H7 (cell line): ENCODE data around the gene CCDC187. TPM values are rescaled to one million over a fixed set of nuclear protein-coding genes. Genes with fewer than 3 reads are reported as not detected.

Experiments used
- DNase-seq: peaks from one replicate; pipeline ENCODE4 v3.0.0; 2012
- H3K27me3 ChIP-seq: 2 replicates; pipeline ENCODE4 v1.6.0; 2011; ENCODE audit warnings: mild to moderate bottlenecking, low read length; ENCODE audit not compliant: control insufficient read depth, insufficient read depth
- H3K36me3 ChIP-seq: replicated peaks from 2 replicates; pipeline ENCODE4 v1.5.1; 2011; ENCODE audit warnings: low read length; ENCODE audit not compliant: control insufficient read depth, insufficient read depth
- H3K4me3 ChIP-seq: 2 replicates; pipeline ENCODE4 v1.5.1; 2011; ENCODE audit warnings: low read depth, mild to moderate bottlenecking, control low read depth, low read length, moderate library complexity; ENCODE audit not compliant: insufficient read depth
- total RNA-seq: library from RNA; depleted of rRNA; stranded (reverse); fragments of >200 nt; shearing (Covaris generic); gene quantifications from 2 replicates; pipeline ENCODE4 v1.2.3, GENCODE V29; 2014

CCDC187 gene
- total RNA-seq, 1 experiment from 2014 or later = not detected

DNA sequence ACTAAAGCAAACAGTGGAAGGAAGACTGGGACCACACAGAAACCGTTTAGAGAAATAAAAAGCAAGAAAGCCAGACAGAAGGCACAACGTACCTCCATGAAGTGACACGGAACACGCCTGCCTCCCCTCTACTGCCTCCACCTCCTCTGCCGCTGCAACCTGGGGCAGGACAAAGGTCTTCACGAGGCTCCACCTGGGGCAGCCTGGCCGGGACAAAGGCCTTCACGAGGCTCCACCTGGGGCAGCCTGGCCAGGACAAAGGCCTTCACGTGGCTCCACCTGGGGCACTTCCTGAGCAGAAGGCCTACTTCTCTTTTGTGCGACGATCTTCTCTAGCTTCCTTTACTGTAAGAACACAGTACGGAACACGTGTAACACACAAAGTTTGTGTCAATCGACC lies 70.0 kb downstream of the CCDC187 start:
- Histone ChIP-seq H3K36me3 (peaks cover 1% of the 10 kb centered on the region; the same call in 1 of the 2 replicates), H3K27me3 (no peaks in the 10 kb centered on the region), H3K4me3 (no peak overlapping the region)
- no peak for DNase-seq

DNA sequence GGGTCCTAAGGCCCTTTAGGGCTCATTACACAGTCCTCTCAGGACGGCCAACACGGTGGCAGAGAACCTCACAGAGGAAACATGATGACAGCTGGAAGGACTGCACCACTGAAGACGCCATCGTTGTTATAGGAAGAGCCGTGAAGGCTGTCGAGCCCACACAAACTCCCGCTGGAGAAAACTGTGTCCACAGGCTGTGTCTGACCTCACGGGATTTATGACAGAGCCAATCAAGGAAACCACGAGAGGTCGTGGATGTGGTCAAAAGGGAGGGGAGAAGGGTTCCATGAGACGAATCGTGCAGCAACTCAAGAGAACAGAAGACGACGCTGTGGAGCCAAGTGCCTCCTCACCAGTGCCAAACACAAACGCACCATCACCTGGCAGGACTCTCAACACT lies 70.5 kb downstream of the CCDC187 start:
- Histone ChIP-seq H3K27me3 (no peaks in the 10 kb centered on the region), H3K4me3 (no peak overlapping the region)

DNA sequence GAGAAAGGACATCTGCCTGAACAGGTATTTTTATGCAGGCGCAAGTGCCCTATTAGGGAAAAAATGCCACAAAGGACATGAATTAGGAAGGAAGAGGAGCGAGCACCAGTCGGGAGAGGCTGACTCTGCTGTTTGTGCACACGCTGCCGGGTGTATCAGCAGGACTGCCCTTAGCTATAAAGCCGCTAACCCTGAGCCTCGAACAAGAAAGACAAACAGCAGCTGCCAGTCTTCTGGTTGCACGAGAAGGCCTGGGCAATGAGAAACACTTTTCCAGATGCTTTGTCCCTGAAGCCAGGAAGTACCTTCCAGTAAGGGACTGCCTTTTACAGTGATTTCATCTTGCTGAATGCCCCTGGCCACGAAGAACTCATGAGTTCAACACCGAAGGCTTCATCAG lies 70.9 kb downstream of the CCDC187 start:
- DNase-seq = no peak
- Histone ChIP-seq H3K27me3 (no peaks in the 10 kb centered on the region), H3K4me3 (no peak overlapping the region), H3K36me3 (peaks cover 1% of the 10 kb centered on the region; the same call in 1 of the 2 replicates)

More for the DNA sequence above, 70.5 kb downstream of the CCDC187 start:
- no peak for DNase-seq
- H3K36me3 ChIP-seq = peaks cover 1% of the 10 kb centered on the region; the same call in 1 of the 2 replicates

DNA sequence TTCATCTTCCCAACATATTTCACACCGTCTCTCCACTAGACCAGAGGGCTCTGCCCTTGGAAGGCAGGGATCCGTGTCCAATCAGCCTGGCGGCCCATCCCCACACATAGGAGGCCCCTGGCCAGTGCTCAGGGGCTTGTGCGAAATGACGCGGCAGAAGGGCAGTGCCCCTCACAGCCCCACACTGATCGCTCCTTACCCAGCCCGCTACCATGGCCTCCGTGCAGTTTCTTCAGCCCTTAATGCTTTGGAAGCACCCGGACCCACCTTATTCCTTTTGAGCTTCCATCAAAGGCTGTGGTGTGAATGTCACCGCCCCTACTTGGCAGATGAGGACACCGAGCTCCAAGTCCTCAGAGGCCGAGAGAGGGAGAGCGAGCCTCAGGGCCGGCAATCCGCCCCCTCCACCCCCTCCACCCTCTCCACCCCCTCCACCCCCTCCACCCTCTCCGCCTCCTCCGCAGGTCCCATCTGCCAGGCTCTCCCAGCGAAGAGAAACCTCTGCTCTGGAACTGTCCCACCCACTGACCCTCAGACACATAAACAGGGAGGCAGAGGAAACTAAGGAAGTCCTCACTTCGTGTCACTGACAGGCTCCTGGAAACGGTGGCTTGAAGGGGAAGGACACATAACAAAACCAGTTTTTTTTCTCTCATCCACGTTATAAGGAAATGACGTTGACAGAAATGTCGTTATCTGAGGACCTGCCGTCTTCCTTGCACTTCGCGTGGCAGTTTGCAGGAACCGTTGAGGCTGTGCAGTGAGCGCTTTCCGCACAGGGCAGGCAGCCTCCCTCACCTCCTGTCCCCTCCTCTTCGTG lies 72.2 kb downstream of the CCDC187 start:
- Histone ChIP-seq H3K4me3 (no peak overlapping the region), H3K27me3 (no peaks in the 10 kb centered on the region), H3K36me3 (peaks cover 1% of the 10 kb centered on the region; the same call in 1 of the 2 replicates)
- DNase-seq = no peak

DNA sequence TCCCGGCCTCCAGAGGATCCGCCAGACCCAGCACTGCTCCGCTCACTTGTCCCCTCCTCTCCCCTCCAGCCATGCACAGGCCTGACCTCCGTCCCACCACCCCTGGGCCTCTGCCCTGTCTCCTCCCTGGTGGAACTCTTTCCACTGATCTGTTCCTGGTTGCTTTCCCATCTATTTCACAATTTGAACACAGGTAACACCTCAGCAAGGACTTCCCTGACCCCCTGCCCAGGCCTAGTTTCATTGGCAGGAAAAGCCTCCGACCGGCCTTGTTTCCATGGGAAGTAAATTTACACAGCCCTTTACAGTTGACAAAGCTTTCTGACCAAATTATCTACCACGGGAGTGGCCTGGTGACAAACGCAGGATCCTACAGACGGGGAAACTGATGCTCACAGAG lies 73.1 kb downstream of the CCDC187 start:
- no peak for DNase-seq
- Histone ChIP-seq H3K36me3 (peaks cover 1% of the 10 kb centered on the region), H3K27me3 (no peaks in the 10 kb centered on the region), H3K4me3 (no peak overlapping the region)

DNA sequence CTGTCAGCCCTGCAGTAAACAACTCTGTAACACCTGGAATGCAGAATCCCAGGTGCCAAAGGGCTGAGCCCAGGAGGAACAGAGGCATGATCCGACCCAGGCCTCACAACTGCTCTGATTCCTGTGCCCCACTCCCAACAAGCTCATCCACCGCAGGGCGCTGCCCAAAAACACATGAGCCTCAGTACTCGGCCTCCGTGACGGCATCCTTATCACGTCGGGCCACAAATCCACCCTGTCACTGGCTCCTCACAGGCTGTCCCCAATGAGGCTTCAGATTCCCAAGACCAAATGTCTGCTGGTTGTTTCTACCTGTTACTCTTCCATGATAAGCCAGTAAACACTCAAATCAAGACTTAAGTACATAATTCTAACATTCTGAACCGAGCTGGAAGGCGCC lies 73.5 kb downstream of the CCDC187 start:
- DNase-seq = no peak
- Histone ChIP-seq H3K27me3 (no peaks in the 10 kb centered on the region), H3K4me3 (no peak overlapping the region), H3K36me3 (peaks cover 1% of the 10 kb centered on the region)

DNA sequence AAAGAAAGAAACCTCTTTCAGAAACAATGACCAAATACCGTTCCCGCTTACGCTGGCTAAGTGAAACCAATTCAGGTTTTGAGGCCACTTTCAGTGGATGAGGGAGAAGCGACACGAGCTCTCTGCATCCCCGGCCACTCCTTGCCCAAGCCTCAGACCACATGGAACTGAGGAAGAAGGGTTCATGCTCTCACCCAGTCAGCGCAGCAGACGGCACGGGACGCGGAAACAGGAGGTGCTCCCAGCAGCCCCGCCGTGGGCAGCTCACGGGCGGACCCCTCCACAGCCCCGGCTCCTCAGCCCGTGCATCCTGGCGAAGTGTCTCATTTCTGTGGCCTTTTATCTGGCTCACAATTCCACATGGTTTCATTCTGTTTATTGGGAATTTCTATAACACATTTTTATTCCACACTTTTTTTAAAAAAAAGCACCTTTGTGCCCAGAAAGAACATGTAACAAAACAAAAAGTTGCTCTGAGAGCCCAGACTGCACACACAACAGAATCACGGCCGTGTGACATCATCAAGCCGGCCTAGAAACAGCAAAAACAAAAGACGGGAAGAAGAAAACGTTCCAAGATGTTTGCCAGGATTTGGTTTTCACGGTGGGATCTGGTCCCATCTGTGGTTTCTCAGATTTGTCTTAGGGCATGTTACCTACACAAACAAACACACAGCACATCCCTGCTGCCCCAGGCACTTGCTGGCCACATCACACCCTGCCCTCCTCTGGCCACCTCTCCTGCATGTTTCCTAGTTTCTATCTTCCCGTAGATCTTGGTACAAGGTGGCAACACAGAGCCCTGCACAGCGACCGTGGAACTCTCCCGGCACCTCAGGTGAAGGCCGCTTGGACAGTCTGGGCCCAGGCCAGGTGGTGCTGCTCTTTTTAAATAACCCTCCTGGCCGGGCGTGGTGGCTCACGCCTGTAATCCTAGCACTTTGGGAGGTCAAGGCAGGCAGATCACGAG lies 74.5 kb downstream of the CCDC187 start:
- Histone ChIP-seq H3K36me3 (peaks cover 1% of the 10 kb centered on the region), H3K4me3 (no peak overlapping the region), H3K27me3 (no peaks in the 10 kb centered on the region)
- DNase-seq = no peak

DNA sequence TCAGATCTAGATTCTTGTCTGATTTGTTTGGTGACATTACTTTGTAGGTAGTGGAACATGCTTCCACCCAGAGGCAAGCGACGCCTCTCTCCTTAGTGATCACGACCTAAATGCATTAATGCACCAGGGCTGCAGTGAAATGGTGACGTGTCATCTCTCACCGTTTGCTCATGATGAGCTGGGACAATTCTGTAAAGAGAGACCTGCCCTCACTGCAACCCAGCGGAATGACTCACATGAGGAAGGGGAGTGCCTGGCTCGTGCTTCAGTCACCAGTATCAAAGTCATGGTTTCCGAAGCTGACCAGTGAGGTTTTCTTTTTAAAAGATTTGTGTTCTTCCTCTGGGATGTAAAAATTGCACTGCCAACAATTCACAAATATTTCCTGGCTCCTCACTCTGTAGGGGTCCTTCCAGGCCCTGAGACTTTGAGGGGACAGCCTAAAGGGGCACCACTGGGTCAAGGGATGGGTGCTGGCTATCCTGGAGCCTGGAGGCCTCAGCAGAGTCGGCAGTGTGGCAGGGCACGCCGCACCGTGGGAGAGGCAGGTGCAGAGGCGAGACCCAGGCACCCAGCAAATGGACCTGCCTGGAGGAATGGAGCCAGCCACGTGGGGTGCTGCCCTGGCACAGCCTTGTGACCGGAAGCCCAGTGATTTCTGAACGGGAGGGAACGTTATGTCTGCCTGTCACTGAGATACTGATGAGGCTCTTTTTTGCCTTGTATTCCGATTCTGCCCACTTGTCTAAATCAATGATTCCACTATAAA lies 75.6 kb downstream of the CCDC187 start:
- Histone ChIP-seq H3K36me3 (peaks cover 1% of the 10 kb centered on the region), H3K27me3 (no peaks in the 10 kb centered on the region), H3K4me3 (no peak overlapping the region)
- DNase-seq = no peak

DNA sequence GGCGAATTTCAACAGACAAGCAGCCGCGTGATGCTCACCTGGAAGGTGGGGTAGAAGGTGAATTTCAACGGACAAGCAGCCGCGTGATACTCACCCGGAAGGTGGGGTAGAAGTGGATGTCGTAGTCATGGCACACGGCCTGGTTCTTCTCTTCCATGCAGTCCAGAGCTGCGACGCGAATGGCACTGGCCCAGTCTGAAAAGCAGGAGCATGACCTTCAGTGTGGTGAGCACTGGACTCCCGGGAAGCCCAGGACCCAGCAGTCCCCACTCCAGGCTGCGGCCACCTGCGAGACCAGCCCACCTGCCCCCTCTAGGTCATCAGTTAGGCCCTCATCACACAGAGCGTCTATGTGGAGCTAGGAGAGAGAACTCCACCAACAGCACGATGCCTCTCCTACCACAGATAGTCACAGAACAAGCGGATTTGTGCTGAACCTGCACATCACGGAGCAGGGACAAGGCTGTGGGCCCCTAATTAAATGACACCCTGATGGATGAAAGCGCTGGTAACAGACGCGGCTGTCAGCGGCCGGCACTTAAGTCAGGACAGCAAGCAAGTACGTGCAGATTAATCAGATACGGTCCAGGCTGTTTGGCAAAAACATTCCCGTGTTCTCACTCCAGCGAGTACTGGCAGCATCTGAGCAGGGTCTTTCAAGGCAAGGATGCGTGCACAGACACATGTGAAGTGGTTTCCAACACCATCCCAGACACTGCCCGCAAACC lies 77.0 kb downstream of the CCDC187 start:
- Histone ChIP-seq H3K36me3 (peaks cover 2% of the 10 kb centered on the region), H3K27me3 (no peaks in the 10 kb centered on the region), H3K4me3 (no peak overlapping the region)
- no peak for DNase-seq

DNA sequence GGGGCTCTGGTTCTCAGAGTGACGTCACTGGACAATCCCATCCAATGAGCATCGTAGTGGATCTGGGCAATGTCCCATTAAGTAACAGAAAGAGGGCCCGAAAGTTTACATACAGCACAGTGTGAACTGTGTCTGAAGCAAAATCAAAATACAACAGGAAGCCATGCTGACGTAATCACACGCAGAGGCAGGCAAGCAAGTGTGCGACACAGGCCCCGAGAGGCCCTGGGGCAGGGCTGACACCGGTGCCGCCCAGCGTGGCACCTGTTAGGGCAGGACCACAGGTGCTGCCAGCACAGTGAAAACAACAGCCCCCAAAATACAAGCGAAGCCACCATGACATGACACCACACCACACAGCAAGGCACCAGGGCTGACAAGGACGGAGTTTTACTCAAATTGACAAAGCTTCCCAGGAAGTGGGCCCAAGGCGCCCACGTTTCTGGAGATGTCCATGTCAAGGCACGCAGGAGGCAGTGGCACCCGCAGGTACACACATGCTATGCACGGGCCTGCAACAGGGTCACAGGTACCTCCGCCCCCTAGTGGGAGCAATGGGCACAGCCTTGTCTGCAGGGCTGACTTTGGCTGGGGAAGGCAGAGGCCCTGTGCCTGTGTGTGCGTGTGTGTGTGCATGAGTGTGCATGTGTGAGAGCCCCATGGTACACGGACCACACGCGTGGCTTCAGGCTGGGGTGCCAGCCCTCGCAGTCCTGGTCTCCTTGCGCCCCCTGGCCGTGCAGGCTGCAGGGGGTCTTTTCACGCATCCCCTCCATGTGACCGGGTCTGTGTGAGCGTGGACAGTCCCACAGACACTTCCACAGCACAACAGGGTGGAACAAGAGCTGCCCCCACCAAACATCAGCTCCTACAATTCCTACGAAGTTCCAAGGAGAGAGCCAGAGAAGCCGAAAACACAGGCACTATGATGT lies 77.9 kb downstream of the CCDC187 start:
- no peaks in the 10 kb centered on the region for H3K27me3 ChIP-seq
- DNase-seq = peak; percentile 96

DNA sequence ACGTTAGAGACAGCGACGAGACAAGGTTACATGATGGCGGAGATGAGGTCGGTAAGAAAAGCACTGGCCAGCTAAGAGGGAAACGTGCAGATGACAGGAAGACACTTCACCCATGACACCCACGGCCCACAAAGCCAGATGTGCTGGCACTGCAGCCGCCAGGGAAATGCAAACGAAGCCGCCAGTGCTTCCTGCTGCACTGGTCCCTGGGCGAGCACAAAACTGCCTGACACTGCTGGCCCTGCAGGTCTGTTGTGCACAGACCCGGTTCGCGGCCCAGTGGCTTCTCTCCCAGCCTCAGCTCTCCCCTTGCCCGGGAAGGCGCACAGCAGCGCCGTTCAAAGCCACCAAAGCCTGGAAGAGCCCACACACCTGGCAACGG lies 78.5 kb downstream of the CCDC187 start:
- DNase-seq = no peak
- Histone ChIP-seq H3K27me3 (no peaks in the 10 kb centered on the region), H3K4me3 (no peak overlapping the region), H3K36me3 (peaks cover 1% of the 10 kb centered on the region)

More for the DNA sequence above, 77.9 kb downstream of the CCDC187 start:
- peaks cover 2% of the 10 kb centered on the region for H3K36me3 ChIP-seq
- H3K4me3 ChIP-seq = no peak overlapping the region

DNA sequence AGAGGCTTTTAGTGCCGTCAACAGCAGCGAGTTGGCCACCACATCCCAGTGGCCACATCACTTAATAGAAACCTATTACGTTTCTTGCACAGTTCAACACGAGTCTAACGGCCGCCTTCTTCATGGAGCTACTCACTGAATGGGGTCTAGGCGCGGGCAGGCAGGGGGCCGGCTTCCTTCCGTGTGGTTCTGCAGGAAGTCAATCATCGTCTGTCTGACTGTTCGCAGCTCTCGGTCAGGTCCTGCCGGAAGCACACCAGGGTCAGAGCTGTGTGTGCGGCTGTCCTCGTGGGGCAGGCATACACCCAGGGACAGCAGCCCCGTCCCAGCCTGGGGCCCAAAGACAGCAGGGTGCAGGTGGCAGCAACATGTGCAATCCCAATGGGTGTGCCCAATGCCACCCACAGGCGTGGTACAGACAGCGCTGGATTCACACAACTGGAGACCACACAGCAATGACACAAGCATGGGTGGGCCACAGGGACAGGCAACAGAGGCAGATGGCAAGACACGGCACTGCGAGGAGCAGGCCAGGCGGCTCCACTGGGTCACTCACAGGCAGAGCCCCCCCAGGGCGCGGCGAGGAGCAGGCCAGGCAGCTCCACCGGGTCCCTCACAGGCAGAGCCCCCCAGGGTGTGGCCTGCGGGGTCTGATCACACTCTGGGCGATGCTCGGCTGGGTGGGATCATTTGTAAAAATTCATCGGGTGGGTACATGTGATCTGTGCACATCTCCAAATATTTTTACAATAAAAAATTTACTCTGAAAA lies 79.8 kb downstream of the CCDC187 start:
- Histone ChIP-seq H3K4me3 (no peak overlapping the region), H3K36me3 (peaks cover 1% of the 10 kb centered on the region)
- DNase-seq = no peak

More for the DNA sequence above, 79.8 kb downstream of the CCDC187 start:
- H3K27me3 ChIP-seq = no peaks in the 10 kb centered on the region
